GM18520 (cell line): ENCODE results near the gene CCDC91.

Experiments
- ATAC-seq: cut with Tn5 transposase; IDR thresholded peaks from one replicate; pipeline ENCODE4 v1.9.1; 2021; ENCODE audit not compliant: unreplicated experiment

CCDC91 gene

DNA sequence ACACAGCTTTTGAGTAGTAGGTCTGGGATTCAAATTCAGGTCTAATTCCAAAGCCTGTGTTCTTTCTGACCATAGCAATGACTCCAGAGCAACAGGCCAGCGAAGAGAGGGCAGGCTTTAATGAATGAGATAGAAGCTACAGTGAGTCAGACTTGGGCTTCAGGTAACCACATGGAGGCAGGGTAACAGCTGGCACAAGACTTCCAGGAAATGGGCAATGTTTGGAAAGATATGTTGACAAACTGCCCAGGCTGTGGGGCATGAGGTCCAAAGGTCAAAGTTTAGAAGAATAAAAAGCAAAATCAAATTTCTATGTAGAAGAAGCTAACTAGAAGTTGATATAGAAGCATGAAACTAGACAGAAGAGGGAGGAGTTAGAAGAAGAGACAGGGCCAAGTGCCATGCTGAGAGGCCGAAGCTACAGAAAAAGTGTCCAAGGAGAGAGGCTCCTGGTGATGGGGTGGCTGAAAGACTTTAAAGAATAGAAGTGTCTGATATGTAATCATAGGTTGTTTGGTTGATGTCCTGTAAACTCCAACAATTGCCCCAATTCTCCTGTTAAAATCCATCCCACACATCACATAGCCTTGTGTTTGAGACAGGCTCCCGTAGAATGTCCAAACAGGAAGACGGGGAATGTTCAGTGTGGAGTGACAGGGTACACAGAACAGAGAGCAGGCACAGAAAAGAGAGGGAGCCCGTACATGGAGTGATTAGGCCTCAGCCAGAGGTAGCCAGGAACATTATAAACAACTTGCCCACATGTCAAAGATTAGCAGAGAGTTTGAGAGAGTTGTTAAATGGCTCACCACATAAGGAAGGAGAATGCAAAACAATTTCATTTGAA, 384.7 kb downstream of the CCDC91 start:
- no peak for ATAC-seq

- ATAC-seq: no peak
Measured at GRCh38 chr12:28575593-28576205, 385.4 kb downstream of the CCDC91 start.

DNA sequence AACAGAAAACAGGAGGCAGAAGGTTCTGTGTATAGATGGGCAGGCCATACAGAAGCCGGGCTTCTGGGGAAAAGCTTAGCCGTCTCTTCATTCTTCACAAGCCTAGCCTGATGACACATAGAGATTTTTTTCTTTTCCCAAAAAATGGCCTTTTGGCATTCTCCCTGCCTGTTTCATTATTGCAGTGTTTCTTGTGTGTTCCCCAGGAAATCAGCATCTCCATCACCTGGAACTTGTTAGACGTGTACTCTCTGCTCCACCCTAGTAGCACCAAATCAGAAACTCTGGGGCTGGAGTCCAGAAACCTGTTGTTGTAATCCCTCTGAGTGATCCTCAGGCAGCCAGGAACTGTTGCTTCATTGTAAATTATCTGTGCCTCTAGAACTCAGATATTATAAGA, 388.1 kb downstream of the CCDC91 start:
- ATAC-seq: no peak

- ATAC-seq: no peak
Measured at GRCh38 chr12:28578833-28579252, 388.6 kb downstream of the CCDC91 start.

DNA sequence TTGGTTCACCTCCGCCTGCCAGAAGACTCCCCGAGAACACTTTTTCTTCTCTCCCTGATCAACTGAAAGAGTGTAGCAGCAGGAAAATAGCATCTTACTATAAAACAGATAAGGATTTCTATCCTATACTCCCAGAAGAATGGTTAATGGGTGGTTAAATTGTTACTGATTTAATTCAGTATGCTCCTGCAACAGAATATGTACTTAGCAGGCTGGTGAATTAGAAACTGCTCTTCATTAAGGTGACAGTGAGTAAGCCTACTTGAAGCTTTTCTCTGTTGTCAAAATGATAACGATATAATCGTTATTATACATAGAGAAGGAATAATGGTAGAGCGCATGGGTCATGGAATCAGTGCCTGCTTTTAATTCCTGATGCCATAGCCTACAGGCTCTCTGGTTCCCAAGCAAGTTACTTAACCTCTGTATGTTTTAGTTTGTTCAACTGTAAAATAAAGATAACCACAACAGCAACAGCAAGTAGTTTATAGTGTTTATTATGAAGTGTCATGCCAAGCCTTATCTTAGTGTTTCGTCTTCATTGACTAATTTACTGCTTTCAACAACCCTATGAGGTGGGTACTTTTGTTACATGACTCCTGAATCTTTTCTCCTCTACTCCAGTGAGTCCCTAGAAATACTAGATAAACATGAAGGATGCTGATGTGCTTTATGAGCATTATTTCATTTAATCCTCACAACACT, 392.6 kb downstream of the CCDC91 start:
- ATAC-seq: no peak

DNA sequence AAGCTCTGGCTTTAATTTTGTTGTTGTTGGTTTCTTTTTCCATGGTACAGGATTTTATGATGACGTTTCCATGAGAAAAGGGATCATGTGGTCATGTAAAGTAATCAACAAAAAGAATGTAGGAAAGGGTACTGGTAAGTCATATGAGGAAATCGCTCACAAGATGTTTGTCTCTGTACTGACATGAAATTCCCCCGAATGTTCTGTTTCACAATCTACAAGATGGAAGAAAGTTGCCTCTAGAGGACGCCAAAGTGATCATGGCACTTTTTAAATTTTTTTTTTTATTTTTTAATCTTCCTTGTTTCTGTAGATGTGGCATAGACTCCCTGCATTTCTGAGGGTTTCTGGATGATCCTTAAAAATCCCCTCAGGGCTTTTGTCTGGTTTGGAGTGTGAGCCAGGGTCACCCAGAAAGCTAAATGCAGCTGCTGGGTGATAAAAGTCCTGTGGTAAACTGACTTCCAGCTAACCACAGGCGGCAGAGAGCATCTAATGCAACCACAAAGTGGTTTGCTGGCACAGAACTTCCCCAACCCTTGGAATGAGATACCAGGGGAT, 393.5 kb downstream of the CCDC91 start:
- ATAC-seq: no peak

- ATAC-seq: no peak
Measured at GRCh38 chr12:28585146-28585545, 394.9 kb downstream of the CCDC91 start.

DNA sequence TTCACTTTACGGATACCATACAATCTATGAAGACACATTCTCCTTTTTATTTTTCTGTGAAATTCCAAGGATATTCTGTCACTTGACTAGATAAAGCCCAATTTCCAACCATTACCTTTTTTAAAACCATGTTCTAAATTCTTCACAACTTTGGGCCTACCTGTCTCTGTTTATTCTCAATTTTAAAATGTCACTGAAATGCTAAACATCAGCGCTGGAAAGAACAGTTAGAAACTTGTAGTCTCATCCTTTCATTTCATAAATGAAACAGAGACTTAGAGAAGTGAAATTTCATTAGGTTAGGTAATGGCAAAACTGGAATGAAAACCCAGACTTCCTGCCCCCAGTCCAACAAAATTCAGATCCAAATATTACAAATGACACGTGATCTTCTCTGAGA, 396.2 kb downstream of the CCDC91 start:
- ATAC-seq: no peak

DNA sequence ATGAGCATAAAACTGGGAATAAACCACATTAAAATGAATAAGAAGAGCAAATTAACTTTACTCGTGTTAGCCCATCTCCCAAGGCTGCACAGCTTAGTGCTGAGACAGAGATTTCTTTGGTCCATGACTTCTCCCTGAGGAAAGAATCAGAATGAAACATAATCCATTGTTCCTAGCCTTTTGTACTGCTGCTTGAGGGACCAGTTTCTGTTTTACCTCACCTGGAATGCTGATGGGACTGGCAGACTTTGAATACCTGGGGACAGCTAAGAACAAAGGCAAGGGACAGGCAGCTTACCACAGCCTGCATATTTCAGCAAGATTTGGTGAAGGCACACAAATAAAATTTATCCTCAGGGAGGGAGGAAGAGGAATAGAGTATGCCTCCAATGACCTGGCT, 401.6 kb downstream of the CCDC91 start:
- ATAC-seq: no peak
